Mammary epithelial cell (primary cell): Measurements from ENCODE around the gene CPNE5.

Source experiments
- CTCF ChIP-seq, 2 donors: IDR thresholded peaks in 1 of 2; conservative IDR thresholded peaks in 1 of 2; 2 replicates each; pipeline ENCODE4 v1.5.1; 2011 to 2012; ENCODE audit warnings: inconsistent platforms in 2 of 2, low read length in 2 of 2, mild to moderate bottlenecking in 2 of 2, control low read depth in 1 of 2, low read depth in 1 of 2; ENCODE audit not compliant: insufficient read depth in 1 of 2; ENCODE audit errors: extremely low read depth in 1 of 2
- EZH2 ChIP-seq: IDR thresholded peaks from 2 replicates; pipeline ENCODE4 v1.6.1; 2012; ENCODE audit warnings: low read length, inconsistent platforms, borderline replicate concordance

- TF ChIP-seq EZH2 = no peak
- TF ChIP-seq CTCF (conservative IDR thresholded peaks at IDR 0.05 in 1 of 2, IDR thresholded peaks at IDR 0.05 in 1 of 2; ENCODE audit: extremely low read depth in 1 of 2, insufficient read depth in 1 of 2, low read depth in 1 of 2, low read length in 2 of 2) = no peak
Observed at GRCh38 chr6:36716476-36717093, 122.7 kb downstream of the CPNE5 start.
